Mucosa of descending colon (tissue), 3 donors: ENCODE measurements around the gene IL13RA2. TPM values are rescaled to one million over a fixed set of nuclear protein-coding genes. Genes with fewer than 3 reads are reported as not detected.

Experiments
- ATAC-seq: fragments of 200-7000 bp; cut with Tn5 transposase; one replicate; pipeline ENCODE4 v1.9.1; 2020; ENCODE audit warnings: mild to moderate bottlenecking, moderate library complexity
- DNase-seq, 3 donors: peaks; one replicate each; pipeline ENCODE4 v3.0.0-alpha.2; 2020
- H3K36me3 ChIP-seq: fragments of 200-600 bp; one replicate; pipeline ENCODE4 v1.8.0; 2021; ENCODE audit warnings: low read depth, mild to moderate bottlenecking
- H3K4me1 ChIP-seq: fragments of 200-600 bp; one replicate; pipeline ENCODE4 v1.8.0; 2021; ENCODE audit warnings: low read depth, mild to moderate bottlenecking
- H3K4me3 ChIP-seq: fragments of 200-600 bp; one replicate; pipeline ENCODE4 v1.8.0; 2021; ENCODE audit warnings: mild to moderate bottlenecking
- H3K9me3 ChIP-seq: fragments of 200-600 bp; one replicate; pipeline ENCODE4 v1.8.0; 2021; ENCODE audit warnings: mild to moderate bottlenecking
- intact Hi-C, 2 donors: fragments of 100-400 bp; cut with DNase I in 1 of 2; cut with micrococcal nuclease in 1 of 2; formaldehyde crosslinking; loops; one replicate each; pipeline versions ENCODE4 v1.11.0 to v1.11.1; 2022; cut with DNase I, micrococcal nuclease
- total RNA-seq, 3 donors: library from RNA; stranded (reverse); fragmentation: NEBNext Ultra II Directional in 2 of 3; extraction: Animal tissue kit (Norgen Biotek cat#: 25700) in 2 of 3; gene quantifications; one replicate each; pipeline versions ENCODE4 v1.2.1 to v1.2.4, GENCODE V29; 2021 to 2023
- TF ChIP-seq, protein P1 (sequence below): fragments of 200-600 bp; IDR thresholded peaks from one replicate; pipeline ENCODE4 v1.8.0; 2022; ENCODE audit warnings: antibody characterized with exemption, mild to moderate bottlenecking
- donor health status: DM: no; HTN: no; CAD: no; lungs with moderate emphysema.
- donor health status: DM: no; HTN: no; CAD: no.
- donor health status: DM: no; HTN: yes; CAD: no.

Gene IL13RA2
- total RNA-seq, 3 donors from 2014 or later, result 0.22 to 0.35 TPM; not detected in 1

DNA sequence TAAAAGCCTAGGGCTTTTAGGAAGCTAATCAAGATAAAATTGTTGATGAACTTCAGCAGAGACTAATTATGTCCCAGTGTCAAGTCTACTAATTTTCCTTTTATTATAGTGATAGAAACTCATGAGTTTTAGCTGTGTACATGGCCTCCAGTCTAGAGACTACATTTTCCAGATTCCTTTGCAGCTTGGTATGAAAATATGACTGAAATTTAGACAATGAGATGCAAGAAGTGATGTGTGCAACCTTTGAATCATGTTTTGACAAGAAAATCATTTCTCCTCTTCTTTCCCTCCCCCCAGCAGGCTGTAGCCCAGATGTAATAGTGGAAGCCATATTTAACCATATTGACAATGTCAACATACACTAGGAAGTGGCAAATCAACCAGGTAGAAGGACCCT, 30.3 kb upstream of the IL13RA2 start:
- Histone ChIP-seq H3K9me3 (no peaks in the 10 kb centered on the region), H3K36me3 (no peaks in the 10 kb centered on the region), H3K4me1 (no peaks in the 10 kb centered on the region), H3K4me3 (no peak overlapping the region)
- no peak for ATAC-seq
- intact Hi-C loops, result no loop called here
- TF ChIP-seq, protein P1, sequence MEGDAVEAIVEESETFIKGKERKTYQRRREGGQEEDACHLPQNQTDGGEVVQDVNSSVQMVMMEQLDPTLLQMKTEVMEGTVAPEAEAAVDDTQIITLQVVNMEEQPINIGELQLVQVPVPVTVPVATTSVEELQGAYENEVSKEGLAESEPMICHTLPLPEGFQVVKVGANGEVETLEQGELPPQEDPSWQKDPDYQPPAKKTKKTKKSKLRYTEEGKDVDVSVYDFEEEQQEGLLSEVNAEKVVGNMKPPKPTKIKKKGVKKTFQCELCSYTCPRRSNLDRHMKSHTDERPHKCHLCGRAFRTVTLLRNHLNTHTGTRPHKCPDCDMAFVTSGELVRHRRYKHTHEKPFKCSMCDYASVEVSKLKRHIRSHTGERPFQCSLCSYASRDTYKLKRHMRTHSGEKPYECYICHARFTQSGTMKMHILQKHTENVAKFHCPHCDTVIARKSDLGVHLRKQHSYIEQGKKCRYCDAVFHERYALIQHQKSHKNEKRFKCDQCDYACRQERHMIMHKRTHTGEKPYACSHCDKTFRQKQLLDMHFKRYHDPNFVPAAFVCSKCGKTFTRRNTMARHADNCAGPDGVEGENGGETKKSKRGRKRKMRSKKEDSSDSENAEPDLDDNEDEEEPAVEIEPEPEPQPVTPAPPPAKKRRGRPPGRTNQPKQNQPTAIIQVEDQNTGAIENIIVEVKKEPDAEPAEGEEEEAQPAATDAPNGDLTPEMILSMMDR, result no peak
- DNase-seq, result no peak

DNA sequence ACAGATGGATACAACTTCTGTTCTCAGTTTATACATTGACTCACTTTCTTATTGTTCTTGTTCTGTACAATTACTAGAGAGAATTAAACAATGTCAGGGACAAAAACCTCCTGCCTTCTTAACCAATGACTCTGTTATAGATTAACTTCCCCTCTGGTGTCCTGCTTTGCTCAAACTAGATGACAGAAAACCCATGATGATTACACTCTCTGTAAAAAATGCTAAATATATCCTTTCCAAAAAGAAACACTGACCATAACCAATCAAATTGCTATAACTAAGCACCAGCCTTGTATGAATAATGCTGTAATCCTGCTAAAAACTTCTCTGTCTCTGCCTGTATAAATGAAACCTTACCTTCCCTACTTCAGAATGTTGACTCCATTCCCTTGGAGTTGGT, 29.8 kb upstream of the IL13RA2 start:
- intact Hi-C loops, result no loop called here
- no peaks in the 10 kb centered on the region for H3K4me1 ChIP-seq
- TF ChIP-seq, protein P1, result no peak
- no peak for DNase-seq
- no peaks in the 10 kb centered on the region for H3K36me3 ChIP-seq
- H3K4me3 ChIP-seq, result no peak overlapping the region
- no peak for ATAC-seq
- no peaks in the 10 kb centered on the region for H3K9me3 ChIP-seq

DNA sequence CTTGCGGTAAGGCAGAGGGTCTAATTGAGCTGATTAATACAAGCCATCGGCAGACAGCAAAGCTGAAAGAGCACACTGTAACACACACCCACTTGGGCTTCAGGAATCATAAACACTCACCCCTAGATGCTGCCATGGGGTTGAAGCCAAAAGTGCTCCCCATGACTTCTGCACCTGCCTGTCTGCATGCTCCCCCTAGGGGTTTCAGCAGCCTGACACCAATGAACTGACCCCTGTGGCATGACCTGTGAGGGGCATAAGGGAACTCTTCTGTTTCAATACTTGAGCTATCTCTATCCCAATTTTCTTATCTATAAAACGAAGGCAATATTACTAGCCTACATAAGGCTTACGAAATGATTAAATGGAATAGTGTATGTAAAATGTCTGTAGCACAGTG, 23.0 kb upstream of the IL13RA2 start:
- no peak for DNase-seq
- Histone ChIP-seq H3K9me3 (no peaks in the 10 kb centered on the region), H3K36me3 (no peaks in the 10 kb centered on the region), H3K4me3 (no peak overlapping the region), H3K4me1 (no peaks in the 10 kb centered on the region)
- no peak for ATAC-seq
- intact Hi-C loops, result no loop called here
- TF ChIP-seq, protein P1, result no peak

DNA sequence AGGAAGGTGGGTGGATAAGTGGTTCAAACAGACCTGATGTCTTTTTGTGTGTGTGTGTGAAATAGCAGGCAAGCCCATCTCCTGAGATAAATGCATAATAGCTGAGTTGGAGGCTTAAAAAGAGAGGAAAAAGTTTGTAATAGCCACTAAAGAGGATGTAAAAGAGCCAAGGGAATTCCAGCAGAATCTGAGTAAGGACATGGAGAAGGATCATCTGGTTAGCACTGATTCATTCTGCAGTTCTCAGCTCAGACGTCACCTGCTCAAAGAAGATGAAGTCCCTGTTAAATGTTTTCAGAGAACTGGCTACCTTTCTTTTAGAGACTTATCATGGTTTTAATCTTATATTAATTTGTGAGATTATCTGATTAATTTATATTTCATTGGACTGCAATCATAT, 21.0 kb upstream of the IL13RA2 start:
- DNase-seq (no peak), ATAC-seq (no peak)
- Histone ChIP-seq H3K4me3 (no peak overlapping the region), H3K9me3 (no peaks in the 10 kb centered on the region), H3K4me1 (no peaks in the 10 kb centered on the region), H3K36me3 (no peaks in the 10 kb centered on the region)
- intact Hi-C loops, result no loop called here
- TF ChIP-seq, protein P1, result no peak

DNA sequence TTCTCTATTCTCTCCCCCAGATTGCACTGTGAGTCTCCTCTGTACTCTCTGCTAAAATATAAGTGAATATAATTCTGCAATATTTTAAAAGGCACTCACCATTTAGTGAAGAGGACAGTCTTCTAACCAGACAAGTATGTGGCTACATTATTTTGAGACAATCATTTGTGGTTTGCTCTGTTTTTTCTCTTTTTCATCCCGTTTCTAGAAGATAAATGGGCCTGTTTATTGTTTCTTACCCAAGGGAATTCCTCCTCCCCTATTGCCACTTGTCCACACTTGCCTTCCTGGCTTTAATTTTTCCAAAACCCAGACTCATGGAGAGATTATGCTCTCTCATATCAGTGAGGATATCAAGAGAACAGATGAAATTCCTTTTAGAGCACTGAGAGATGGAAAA, 18.6 kb upstream of the IL13RA2 start:
- H3K36me3 ChIP-seq, result no peaks in the 10 kb centered on the region
- intact Hi-C loops, result no loop called here
- no peak overlapping the region for H3K4me3 ChIP-seq
- DNase-seq (no peak), ATAC-seq (no peak)
- no peaks in the 10 kb centered on the region for H3K4me1 ChIP-seq
- TF ChIP-seq, protein P1, result no peak
- H3K9me3 ChIP-seq, result no peaks in the 10 kb centered on the region

DNA sequence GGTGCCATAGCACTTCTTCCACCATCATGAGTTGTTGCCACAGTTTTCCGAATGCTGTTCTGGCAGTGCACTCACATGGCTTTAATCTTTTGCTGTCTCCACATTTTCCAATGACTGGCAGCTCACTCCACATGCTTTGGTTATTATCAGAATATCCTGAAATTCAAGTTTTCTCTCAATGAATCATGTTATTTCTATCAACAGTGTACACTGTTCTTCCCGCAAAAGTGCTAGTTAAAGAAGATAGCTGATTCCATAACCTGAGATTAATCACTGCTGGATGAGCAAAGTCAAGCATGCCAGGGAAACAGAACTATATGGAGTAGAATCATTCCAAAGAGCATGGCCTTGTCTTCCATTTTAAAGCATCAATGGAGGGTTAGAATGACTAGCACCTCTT, 14.6 kb upstream of the IL13RA2 start:
- Histone ChIP-seq H3K36me3 (no peaks in the 10 kb centered on the region), H3K9me3 (no peaks in the 10 kb centered on the region), H3K4me1 (no peaks in the 10 kb centered on the region), H3K4me3 (no peak overlapping the region)
- no peak for DNase-seq
- TF ChIP-seq, protein P1, result no peak
- no peak for ATAC-seq
- intact Hi-C loops, result no loop called here
